K562 (cell line): ENCODE measurements around the gene NFIB. TPM values are rescaled to one million over a fixed set of nuclear protein-coding genes. Genes with fewer than 3 reads are reported as not detected.

ENCODE experiments used
- ATAC-seq: fragments of 200-7000 bp; cut with Tn5 transposase; 3 replicates; pipeline ENCODE4 v1.9.1; 2020; ENCODE audit warnings: moderate library complexity
- BruUV-seq: library from RNA; stranded (reverse); fragments of 400-500 nt; replicated peaks from 2 replicates; lab custom pipeline; 2021; lab: Mats Ljungman, UMichigan
- CTCF ChIA-PET: fragments of 300-600 bp; formaldehyde crosslinking; extraction: SDS; loops from one replicate; lab custom pipeline; 2021; ENCODE audit warnings: low intra/inter-chr PET ratio; lab: Yijun Ruan, JAX
- POLR2A ChIA-PET: fragments of 300-600, 350-650 bp; sonication (Branson Sonifier 250); formaldehyde crosslinking; extraction: SDS; loops from one replicate; lab custom pipeline; 2021; ENCODE audit warnings: antibody characterized with exemption, inconsistent platforms; lab: Yijun Ruan, JAX
- DNase-seq, 4 experiments: peaks; one replicate each; pipeline versions ENCODE4 v3.0.0 to v3.0.0-alpha.2; 2011 to 2018; ENCODE audit warnings: low spot score in 3 of 4, mixed read lengths in 3 of 4; ENCODE audit errors: extremely low read depth in 1 of 4
- FAIRE-seq: peaks from 2 replicates; lab custom pipeline; 2011; peaks lifted over from hg19 to GRCh38; lab: Jason Lieb, UNC
- H2AFZ ChIP-seq: 2 replicates; pipeline ENCODE4 v1.6.0; 2011; ENCODE audit warnings: low read depth, low read length, control low read depth, inconsistent platforms
- H3K27ac ChIP-seq: fragments of 200-600 bp; 3 replicates; pipeline ENCODE4 v1.8.0; 2011; ENCODE audit warnings: low read depth, mild to moderate bottlenecking, control low read depth, inconsistent platforms, low read length, moderate library complexity, mixed read lengths; ENCODE audit errors: extremely low read depth
- H3K27me3 ChIP-seq, 2 experiments: fragments of 300-600 bp in 1 of 2; 2 replicates in 1 of 2; 3 replicates in 1 of 2; pipeline versions ENCODE4 v1.6.0 to v1.8.0; 2011; ENCODE audit warnings: inconsistent platforms in 2 of 2, low read length in 2 of 2, mild to moderate bottlenecking in 1 of 2, mixed read lengths in 1 of 2, moderate library complexity in 1 of 2; ENCODE audit not compliant: control insufficient read depth in 2 of 2, insufficient read depth in 2 of 2
- H3K36me3 ChIP-seq: fragments of 300-600 bp; 3 replicates; pipeline ENCODE4 v1.8.0; 2011; ENCODE audit warnings: mild to moderate bottlenecking, low read length, inconsistent platforms; ENCODE audit not compliant: control insufficient read depth, insufficient read depth
- H3K4me1 ChIP-seq, 2 experiments: fragments of 200-600 bp in 1 of 2; replicated peaks in 1 of 2; 2 replicates in 1 of 2; 3 replicates in 1 of 2; pipeline versions ENCODE4 v1.5.1 to v1.8.0; 2011; ENCODE audit warnings: inconsistent platforms in 2 of 2, low read length in 2 of 2, mild to moderate bottlenecking in 1 of 2, mixed read lengths in 1 of 2, moderate library complexity in 1 of 2; ENCODE audit not compliant: control insufficient read depth in 2 of 2, insufficient read depth in 2 of 2
- H3K4me2 ChIP-seq: 2 replicates; pipeline ENCODE4 v1.6.1; 2011; ENCODE audit warnings: low read length, control low read depth, inconsistent platforms, mixed read lengths; ENCODE audit not compliant: insufficient read depth
- H3K4me3 ChIP-seq: fragments of 200-600 bp; sonication (generic), shearing (Covaris generic); 2 replicates; pipeline ENCODE4 v1.5.1; 2016; ENCODE audit warnings: control low read depth, inconsistent platforms
- H3K79me2 ChIP-seq: fragments of 200-600 bp; 3 replicates; pipeline ENCODE4 v1.8.0; 2011; ENCODE audit warnings: low read length, inconsistent platforms; ENCODE audit not compliant: control insufficient read depth, insufficient read depth
- H3K9ac ChIP-seq, 2 experiments: 2 replicates each; pipeline versions ENCODE4 v1.6.0 to v1.6.1; 2011; ENCODE audit warnings: low read depth in 2 of 2, low read length in 2 of 2, control low read depth in 1 of 2, inconsistent platforms in 1 of 2, mild to moderate bottlenecking in 1 of 2, mixed read lengths in 1 of 2; ENCODE audit not compliant: insufficient read depth in 1 of 2
- H3K9me1 ChIP-seq: one replicate; pipeline ENCODE4 v1.6.0; 2011; ENCODE audit warnings: inconsistent platforms, mild to moderate bottlenecking, low read length, moderate library complexity; ENCODE audit not compliant: control insufficient read depth, insufficient read depth
- H3K9me3 ChIP-seq: replicated peaks from 2 replicates; pipeline ENCODE4 v1.5.1; 2011; ENCODE audit warnings: low read depth, low read length, inconsistent platforms; ENCODE audit not compliant: control insufficient read depth, insufficient read depth
- H4K20me1 ChIP-seq: replicated peaks from 2 replicates; pipeline ENCODE4 v1.6.1; 2011; ENCODE audit warnings: low read length, inconsistent platforms, mixed read lengths; ENCODE audit not compliant: control insufficient read depth, insufficient read depth
- DIDO1 ChIP-seq: fragments of 450-650 bp; IDR thresholded peaks from 2 replicates; pipeline ENCODE4 v1.6.1; 2016; ENCODE audit warnings: low read depth, missing biosample characterization, missing genetic modification characterization
- PHF8 ChIP-seq: fragments of 200-600 bp; sonication (generic); IDR thresholded peaks from 2 replicates; pipeline ENCODE4 v1.6.1; 2012; ENCODE audit warnings: mixed run types, mild to moderate bottlenecking, inconsistent platforms, low read length, moderate library complexity, borderline replicate concordance
- POLR2AphosphoS2 ChIP-seq: IDR thresholded peaks from 2 replicates; pipeline ENCODE4 v1.6.1; 2012; ENCODE audit warnings: low read length, improper control_type of control experiment
- SRF ChIP-seq, 2 experiments: fragments of 250-450, 450-650 bp in 1 of 2; sonication (Bioruptor Pico) in 1 of 2; sonication (generic) in 1 of 2; formaldehyde crosslinking; IDR thresholded peaks; 2 replicates each; pipeline versions ENCODE4 v1.5.0 to v1.5.1; 2020 to 2022; ENCODE audit warnings: mild to moderate bottlenecking in 1 of 2, missing genetic modification reagents in 1 of 2
- SRSF7 ChIP-seq: fragments of 200-400 bp; formaldehyde crosslinking; optimal IDR thresholded peaks from 2 replicates; pipeline ENCODE3; 2017; ENCODE audit warnings: mild to moderate bottlenecking, low read depth, low read length
- ZBTB17 ChIP-seq: fragments of 450-650 bp; formaldehyde crosslinking; IDR thresholded peaks from 2 replicates; pipeline ENCODE4 v1.4.0; 2020; ENCODE audit warnings: mild to moderate bottlenecking
- ZNF347 ChIP-seq: fragments of 450-650 bp; formaldehyde crosslinking; IDR thresholded peaks from 2 replicates; pipeline ENCODE4 v1.4.0; 2020; ENCODE audit warnings: low read depth, mild to moderate bottlenecking, moderate library complexity
- ZNF764 ChIP-seq: fragments of 250-450 bp; sonication (Bioruptor Pico); IDR thresholded peaks from 2 replicates; pipeline ENCODE4 v1.4.0; 2020; ENCODE audit warnings: low read depth, mild to moderate bottlenecking, moderate library complexity
- WGBS: fragments of 100-300 bp; shearing (Covaris generic); methylation state at CpG from one replicate; pipeline ENCODE4 v1.1.6; 2016; ENCODE audit warnings: low coverage, mixed read lengths; ENCODE audit not compliant: insufficient coverage; ENCODE audit errors: missing lambda C conversion rate; 5-methylcytosine and 5-hydroxymethylcytosine counted together
- in situ Hi-C: fragments of 300-500 bp; cut with MboI; formaldehyde crosslinking; loops from 4 replicates; pipeline ENCODE4 v1.15.0; 2018; ENCODE audit warnings: inconsistent platforms, mixed read lengths
- intact Hi-C: fragments of 100-400 bp; cut with micrococcal nuclease; formaldehyde crosslinking; loops from 2 replicates; pipeline ENCODE4 v1.14.2; 2022
- polyA plus RNA-seq, 8 experiments: library from polyadenylated mRNA; depleted of rRNA in 4 of 8; stranded (reverse) in 5 of 8; unstranded in 3 of 8; fragments of >200 nt; fragmentation: Nextera tagmentation in 2 of 8; fragmentation: Illumina TruSeq in 1 of 8; extraction: Ambion mirVana in 2 of 8; extraction: Trizol in 1 of 8; gene quantifications; 2 replicates each; pipeline versions ENCODE4 v1.2.1 to v1.2.3, GENCODE V29; 2011 to 2014; ENCODE audit warnings: inconsistent platforms in 1 of 8, missing spikeins in 1 of 8
- total RNA-seq, 7 experiments: library from RNA; depleted of rRNA in 6 of 7; stranded (reverse); fragments of >200 nt in 6 of 7; fragmentation: Illumina TruSeq in 2 of 7; extraction: Trizol in 2 of 7; gene quantifications; 2 replicates each; pipeline versions ENCODE4 v1.2.1 to v1.2.3, GENCODE V29; 2011 to 2021; ENCODE audit warnings: low replicate concordance in 1 of 7
- TF ChIP-seq, protein P1 (sequence below), 3 experiments: IDR thresholded peaks in 2 of 3; conservative IDR thresholded peaks in 1 of 3; 2 replicates each; pipeline ENCODE4 v1.5.1; 2011 to 2012; ENCODE audit warnings: low read length in 3 of 3, mild to moderate bottlenecking in 3 of 3, control low read depth in 2 of 3, improper control_type of control experiment in 1 of 3, inconsistent platforms in 1 of 3, low read depth in 1 of 3, mixed read lengths in 1 of 3, moderate library complexity in 1 of 3; ENCODE audit not compliant: insufficient read depth in 2 of 3

NFIB gene
- total and polyA plus RNA-seq, 9 of the 15 experiments (the other 6 are each of a cell fraction or from before 2014, with no cell fraction given): 1.2 to 3.3 (median 1.9) TPM

DNA sequence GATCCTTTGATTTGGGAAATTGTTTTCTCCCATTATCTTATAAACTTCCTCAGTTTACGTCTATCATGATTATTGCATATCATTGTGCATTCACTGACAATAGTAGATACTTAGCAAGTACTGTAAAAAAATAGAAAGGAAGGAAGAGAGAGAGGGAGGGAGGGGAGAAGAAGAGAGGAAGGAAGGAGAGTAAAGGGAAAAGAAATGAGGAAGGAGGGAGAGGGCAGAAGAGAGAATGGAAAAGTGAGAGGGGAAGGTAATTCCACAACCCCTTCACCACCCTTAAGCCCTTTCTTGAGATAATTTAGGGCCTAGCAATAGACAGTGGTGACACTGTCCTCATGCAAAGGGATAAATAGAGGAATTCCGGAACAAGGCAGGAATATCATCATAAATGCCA is 64.4 kb downstream of the NFIB start:
- Histone ChIP-seq H3K27me3 (no peaks in the 10 kb centered on the region; a peak in 1 of 5 replicates), H3K9me3 (no peaks in the 10 kb centered on the region), H3K27ac (no peak overlapping the region), H4K20me1 (no peaks in the 10 kb centered on the region), H3K4me2 (no peak overlapping the region), H3K9ac (no peak overlapping the region), H3K36me3 (no peaks in the 10 kb centered on the region), H3K79me2 (no peaks in the 10 kb centered on the region), H3K4me3 (no peak overlapping the region), H2AFZ (no peak overlapping the region), H3K9me1 (no peaks in the 10 kb centered on the region), H3K4me1 (no peaks in the 10 kb centered on the region)
- in situ Hi-C loops: no loop called here
- no peak for TF ChIP-seq PHF8
- TF ChIP-seq ZBTB17 (CRISPR knock-in tag): no peak
- TF ChIP-seq, protein P1, sequence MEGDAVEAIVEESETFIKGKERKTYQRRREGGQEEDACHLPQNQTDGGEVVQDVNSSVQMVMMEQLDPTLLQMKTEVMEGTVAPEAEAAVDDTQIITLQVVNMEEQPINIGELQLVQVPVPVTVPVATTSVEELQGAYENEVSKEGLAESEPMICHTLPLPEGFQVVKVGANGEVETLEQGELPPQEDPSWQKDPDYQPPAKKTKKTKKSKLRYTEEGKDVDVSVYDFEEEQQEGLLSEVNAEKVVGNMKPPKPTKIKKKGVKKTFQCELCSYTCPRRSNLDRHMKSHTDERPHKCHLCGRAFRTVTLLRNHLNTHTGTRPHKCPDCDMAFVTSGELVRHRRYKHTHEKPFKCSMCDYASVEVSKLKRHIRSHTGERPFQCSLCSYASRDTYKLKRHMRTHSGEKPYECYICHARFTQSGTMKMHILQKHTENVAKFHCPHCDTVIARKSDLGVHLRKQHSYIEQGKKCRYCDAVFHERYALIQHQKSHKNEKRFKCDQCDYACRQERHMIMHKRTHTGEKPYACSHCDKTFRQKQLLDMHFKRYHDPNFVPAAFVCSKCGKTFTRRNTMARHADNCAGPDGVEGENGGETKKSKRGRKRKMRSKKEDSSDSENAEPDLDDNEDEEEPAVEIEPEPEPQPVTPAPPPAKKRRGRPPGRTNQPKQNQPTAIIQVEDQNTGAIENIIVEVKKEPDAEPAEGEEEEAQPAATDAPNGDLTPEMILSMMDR (IDR thresholded peaks at IDR 0.05 in 2 of 3, conservative IDR thresholded peaks at IDR 0.05 in 1 of 3; ENCODE audit: insufficient read depth in 2 of 3, low read depth in 1 of 3, low read length in 3 of 3): no peak
- TF ChIP-seq DIDO1 (tag): no peak
- TF ChIP-seq ZNF347: no peak
- no peak for TF ChIP-seq SRSF7
- no peak for TF ChIP-seq SRF (CRISPR knock-in tag; IDR thresholded peaks at IDR 0.05)
- TF ChIP-seq POLR2AphosphoS2: no peak
- no peak for TF ChIP-seq ZNF764 (CRISPR knock-in tag)
- CTCF ChIA-PET: no interaction called here
- WGBS: 21% methylated on average over 2 of the region's 2 CpGs
- POLR2A ChIA-PET: interaction anchor here (2.0 kb wide), 1 partner anchor 16 kb away, joined by 4 read pairs; no protein-coding TSS in a partner anchor
- no peak for DNase-seq
- no peak for ATAC-seq
- no peak for FAIRE-seq
- BruUV-seq: no TSS peak
- intact Hi-C loops: no loop called here
